ENCODE results near the gene TGFB2.
A peak's percentile ranks its signal among the peaks of the same experiment; 100 is the strongest.

TGFB2 gene

GRCh38 chr1:218336328-218336727, 8.8 kb upstream of the TGFB2 start:
- DNase-seq: no peak

DNA sequence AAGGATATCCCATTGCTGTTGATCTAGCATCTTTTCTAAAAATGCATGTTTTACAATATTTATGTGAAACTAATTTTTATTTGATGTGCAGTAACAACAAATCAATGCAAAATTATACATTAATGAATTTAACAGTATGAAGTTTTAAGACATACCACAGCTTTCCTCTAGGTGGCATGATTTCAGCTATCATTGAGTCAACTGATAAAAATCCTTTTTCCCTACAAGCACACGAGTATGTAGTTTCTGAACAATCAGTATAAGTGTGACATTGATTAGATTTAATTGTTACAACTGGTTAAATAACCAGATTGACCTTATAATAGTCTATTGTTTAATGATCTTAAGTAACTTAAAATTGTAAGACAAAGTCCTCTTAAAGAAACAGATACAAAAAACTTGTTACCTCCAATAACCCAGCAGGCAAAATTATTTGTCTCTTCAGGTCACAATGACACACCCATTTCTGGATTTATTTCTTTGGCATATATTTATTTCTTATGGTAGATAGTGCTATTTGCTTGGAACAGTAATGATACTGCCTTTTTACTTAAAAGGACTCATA, 5.8 kb upstream of the TGFB2 start:
- no peak for DNase-seq

DNA sequence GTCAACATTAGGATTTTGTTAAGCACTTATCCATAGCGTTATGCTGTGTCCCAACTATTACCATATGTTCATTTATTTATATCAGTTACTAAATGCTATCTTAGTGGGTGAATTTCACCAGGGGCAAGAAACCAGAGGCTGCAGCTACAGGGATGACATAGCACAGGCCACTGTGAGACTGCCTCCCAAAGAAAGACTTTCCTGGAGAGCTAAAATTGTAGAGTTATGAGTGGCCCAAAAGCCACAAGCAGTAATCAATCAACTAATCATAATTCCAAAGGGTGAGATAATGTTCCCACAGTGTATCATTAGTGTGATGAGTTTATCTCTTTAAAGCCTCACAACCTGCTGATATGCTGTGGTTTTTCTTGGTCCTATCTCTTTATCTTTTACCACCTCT, 3.8 kb upstream of the TGFB2 start:
- DNase-seq: no peak

DNA sequence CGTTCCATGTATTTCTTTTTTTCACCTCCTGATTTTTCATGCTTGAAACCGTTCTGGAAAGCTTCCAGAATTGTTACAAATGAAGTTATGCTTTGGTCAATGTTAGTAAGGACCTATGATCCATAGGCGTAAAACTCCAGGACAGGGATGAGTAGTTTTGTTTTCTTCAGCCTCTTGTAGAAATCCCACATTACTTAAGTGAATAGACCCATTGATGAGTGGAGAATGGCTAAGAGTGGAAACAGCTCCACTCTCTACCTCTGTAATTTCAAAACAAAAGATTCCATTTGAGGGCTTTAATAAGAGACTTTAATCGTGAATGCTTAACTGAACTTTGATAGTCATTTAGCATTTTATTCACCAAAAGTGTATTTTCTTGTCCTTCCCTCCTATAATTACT, 3.0 kb upstream of the TGFB2 start:
- DNase-seq: no peak

- peak; percentile 42 for DNase-seq
Measured at GRCh38 chr1:218345673-218346390, 696 bp downstream of the TGFB2 start.

DNA sequence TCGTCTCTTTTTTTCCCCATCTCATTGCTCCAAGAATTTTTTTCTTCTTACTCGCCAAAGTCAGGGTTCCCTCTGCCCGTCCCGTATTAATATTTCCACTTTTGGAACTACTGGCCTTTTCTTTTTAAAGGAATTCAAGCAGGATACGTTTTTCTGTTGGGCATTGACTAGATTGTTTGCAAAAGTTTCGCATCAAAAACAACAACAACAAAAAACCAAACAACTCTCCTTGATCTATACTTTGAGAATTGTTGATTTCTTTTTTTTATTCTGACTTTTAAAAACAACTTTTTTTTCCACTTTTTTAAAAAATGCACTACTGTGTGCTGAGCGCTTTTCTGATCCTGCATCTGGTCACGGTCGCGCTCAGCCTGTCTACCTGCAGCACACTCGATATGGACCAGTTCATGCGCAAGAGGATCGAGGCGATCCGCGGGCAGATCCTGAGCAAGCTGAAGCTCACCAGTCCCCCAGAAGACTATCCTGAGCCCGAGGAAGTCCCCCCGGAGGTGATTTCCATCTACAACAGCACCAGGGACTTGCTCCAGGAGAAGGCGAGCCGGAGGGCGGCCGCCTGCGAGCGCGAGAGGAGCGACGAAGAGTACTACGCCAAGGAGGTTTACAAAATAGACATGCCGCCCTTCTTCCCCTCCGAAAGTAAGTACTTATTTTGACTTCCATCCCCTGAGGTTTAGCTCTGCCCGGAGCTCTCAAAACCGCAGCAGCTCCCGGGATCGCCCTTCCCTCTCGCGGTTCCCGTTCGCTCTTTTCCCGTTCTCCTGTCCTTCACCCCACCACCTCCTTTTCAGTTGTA, 1.5 kb downstream of the TGFB2 start:
- DNase-seq: no peak

GRCh38 chr1:218347336-218347722, 2.2 kb downstream of the TGFB2 start:
- DNase-seq: no peak

- no peak for DNase-seq
Measured at GRCh38 chr1:218347723-218348627, 2.8 kb downstream of the TGFB2 start.

- DNase-seq: no peak
Measured at GRCh38 chr1:218348628-218349071, 3.5 kb downstream of the TGFB2 start.

- DNase-seq: no peak
Measured at GRCh38 chr1:218349348-218350034, 4.4 kb downstream of the TGFB2 start.

DNA sequence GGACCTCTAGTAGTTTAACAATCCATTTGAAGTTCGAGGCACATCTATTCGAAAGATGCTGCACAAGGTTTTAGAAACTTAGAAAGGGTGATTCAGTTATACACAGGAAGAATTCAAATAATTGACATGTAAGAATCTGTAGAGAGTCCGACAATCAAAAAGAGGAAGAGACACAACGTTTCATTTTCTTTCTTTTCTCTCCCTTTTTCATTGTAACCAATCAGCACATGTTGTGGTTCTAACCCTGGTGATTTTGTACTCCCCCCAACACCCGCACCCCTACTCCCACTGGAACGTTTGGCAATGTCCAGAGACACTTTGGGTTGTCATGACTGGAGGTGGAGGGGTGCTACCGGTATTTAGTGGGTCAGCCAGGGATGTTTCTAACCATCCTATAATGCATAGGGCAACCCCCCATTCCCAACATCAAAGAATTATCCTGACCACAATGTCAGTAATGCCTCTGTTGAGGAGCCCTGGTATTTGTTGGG, 4.9 kb downstream of the TGFB2 start:
- DNase-seq: no peak

DNA sequence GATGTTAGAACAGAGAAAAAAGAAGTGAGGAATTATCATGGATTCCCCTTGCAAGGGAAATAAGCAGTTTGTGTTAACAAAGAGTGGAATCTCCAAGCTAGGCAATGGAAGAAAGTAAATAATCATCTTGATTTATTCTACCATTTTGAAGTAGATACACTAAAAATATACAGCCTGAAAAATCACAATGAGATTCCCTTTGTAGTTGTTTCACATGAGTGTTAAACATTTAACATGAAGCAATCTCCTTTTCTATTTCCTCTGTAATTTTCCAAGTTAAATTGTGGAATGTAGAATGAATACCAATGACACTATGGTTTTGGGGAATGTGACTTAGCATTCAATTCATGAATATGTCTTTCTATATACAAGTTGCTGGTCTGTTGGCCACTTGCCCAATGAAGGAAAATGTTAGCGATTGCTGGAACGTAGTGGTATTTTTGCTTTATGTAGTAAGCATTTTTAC, 5.7 kb downstream of the TGFB2 start:
- DNase-seq: no peak

DNA sequence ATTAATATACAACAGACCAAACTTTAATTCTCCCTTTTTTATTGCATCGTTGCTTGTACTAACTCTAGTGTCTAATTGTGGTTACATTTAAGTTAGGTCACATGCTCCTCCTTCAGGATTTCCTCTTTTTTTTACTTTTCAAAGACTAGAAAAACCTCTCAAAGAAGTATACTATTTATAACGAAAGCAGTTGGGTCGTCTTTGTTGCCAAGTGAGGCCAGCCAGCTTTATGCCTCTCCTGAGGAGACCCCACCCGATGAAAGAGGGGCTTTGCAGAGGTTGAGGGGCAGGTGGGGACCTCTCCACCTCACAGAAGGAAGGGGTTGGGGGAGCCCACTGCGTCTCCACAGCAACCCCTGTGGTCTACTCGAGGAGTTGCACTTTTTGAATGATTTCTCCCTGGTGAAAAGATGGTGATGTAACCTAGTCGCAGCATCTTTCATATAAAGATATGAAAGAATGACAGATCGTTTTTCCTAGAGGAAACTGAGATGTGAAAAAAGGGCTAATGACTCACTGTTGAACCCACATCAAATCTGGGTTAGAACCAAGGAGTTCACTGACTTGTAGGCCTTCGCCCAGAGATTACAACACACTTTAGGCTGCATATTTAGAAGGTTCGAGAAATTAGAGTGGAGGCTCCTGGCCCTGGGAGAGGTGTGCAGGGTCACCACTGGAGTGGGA, 6.4 kb downstream of the TGFB2 start:
- DNase-seq: peak; percentile 31

DNA sequence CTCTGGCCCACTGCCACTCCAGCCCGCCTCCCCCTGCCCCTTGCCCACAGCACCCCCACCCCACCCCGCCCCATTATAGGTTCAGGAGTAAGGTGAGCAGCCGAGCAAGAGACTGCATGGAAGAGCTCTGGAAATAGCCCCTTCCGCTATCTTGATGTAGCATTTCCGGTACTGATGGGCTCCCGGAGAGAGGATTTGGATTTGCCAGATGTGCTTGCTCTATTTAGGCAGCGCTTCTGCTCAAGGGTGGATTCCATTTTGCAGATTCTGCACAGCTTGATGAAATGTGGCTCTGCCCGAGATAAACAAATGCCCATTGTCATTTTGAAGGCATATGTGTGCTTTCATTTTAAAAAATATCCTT, 6.9 kb downstream of the TGFB2 start:
- no peak for DNase-seq

GRCh38 chr1:218353656-218354055, 8.5 kb downstream of the TGFB2 start:
- no peak for DNase-seq

DNA sequence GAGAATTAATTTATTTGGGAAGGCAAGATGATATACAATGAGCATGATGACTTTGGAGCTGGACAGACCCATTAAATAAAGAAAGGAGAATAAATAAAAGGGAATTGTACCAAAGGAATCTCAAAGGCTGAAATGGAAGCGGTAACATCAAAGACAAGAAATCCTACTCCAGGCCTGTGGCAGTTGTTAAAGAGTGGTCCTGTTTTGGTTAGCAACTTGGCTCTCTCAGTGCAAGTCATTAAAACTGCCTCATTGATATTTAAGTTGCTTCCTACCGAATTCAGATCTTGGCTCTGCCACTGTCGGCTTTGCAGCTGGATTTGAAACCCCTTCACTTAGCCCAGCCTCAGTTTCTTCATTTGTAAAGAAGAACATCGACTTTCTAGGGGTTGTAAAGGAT, 10.1 kb downstream of the TGFB2 start:
- DNase-seq: no peak

- DNase-seq: no peak
Measured at GRCh38 chr1:218357211-218357892, 12.2 kb downstream of the TGFB2 start.

DNA sequence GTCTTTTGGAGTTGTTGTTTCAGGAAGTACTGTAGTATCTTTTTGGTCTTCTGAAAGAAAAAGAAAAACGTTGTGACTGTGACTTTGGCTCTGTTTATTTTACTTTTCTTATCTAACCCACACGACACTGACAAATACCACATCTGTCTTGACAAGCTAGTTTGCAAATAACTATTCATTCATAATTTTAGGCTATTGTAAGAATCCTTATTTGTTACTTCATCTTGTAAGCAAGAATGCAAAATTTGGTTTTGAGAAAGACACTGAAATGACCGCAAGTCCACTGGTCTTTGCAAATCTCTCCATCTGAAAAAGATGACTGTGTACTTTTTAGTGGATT, 12.7 kb downstream of the TGFB2 start:
- DNase-seq: no peak

DNA sequence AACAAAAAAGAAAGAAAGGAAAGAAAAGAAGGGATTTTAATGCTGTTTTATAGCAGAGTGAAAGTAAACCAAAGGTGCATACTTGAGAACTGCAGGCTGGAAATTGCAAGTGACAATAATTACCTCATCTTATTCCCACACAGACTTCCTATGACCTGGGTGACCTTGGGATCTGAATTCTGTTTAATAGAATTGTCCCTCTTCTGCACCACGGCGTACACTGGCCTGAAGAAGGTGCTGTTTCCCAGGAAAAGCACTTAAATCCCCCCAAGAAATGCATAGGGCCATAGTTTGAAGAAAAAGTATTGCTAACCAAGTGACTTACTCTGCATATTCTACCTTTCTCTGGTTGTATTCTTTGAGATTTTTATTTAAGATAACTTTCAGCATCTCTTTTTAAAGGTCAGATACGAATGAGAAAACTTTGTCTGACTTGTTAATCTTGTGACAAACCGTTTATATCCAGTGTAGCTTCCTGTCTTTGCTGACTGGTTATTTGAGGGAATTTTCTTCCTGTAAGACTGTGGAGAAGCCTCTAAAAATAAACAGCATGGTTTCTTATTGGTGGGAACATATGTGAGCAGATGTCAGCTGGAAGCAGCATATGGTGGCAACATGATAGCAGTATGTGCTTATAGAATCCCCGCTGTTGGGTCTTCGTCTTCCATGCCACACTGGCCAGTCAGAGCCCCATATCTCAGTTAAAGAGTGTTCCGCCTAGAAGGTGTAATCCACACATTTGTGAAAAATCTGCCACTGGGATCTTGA, 16.3 kb downstream of the TGFB2 start:
- no peak for DNase-seq

GRCh38 chr1:218362418-218363076, 17.4 kb downstream of the TGFB2 start:
- no peak for DNase-seq
